ENCODE data around the gene RAB43. TPM values are rescaled to one million over a fixed set of nuclear protein-coding genes. Genes with fewer than 3 reads are reported as not detected.

RAB43 gene
- polyA plus RNA-seq, 1 of the 3 experiments (the other 2 are of a cell fraction): 9.5 TPM

DNA sequence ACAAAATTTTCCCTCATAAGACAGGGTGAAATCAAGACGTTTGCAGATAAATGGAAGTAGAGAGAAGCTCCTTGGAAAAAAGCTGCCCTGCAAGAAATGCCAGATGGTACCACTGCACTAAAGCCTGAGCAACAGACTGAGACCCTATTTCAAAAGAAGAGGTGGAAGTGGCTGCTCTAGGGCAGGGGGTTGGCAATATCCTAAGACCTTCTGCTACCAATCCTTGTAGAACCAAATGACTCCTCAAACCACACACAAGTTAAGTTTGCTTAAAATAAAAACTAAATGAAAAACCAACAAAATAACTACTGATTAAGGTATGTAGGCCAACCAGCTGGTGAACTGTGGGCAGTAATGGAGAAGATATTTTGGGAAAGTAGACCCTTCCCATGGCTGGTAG is 21.3 kb downstream of the RAB43 start:
- Histone ChIP-seq H3K9me3 (no peaks in the 10 kb centered on the region), H3K9me2 (no peaks in the 10 kb centered on the region), H3K27ac (ENCODE audit: low read depth in 2 of 2, low read length in 1 of 2) (no peak overlapping the region), H3K36me3 (replicated peaks in 1 of 2; ENCODE audit: control insufficient read depth in 1 of 2, insufficient read depth in 2 of 2, low read length in 1 of 2) (peaks cover 0 to 7% of the 10 kb centered on the region in 2 experiments), H2AFZ (ENCODE audit: low read depth) (no peak overlapping the region), H3K79me2 (ENCODE audit: insufficient read depth) (peaks cover 51% of the 10 kb centered on the region), H3K9ac (no peak overlapping the region), H3K27me3 (ENCODE audit: insufficient read depth) (no peaks in the 10 kb centered on the region), H3F3A (replicated peaks; ENCODE audit: insufficient read depth) (no peaks in the 10 kb centered on the region), H3K4me1 (ENCODE audit: control insufficient read depth in 1 of 2, insufficient read depth in 2 of 2, low read depth in 1 of 2, low read length in 1 of 2) (no peaks in the 10 kb centered on the region), H3K4me3 (ENCODE audit: low read depth in 2 of 2, low read length in 1 of 2) (no peak overlapping the region), H3K4me2 (no peak overlapping the region), H4K20me1 (ENCODE audit: insufficient read depth) (peaks cover 44% of the 10 kb centered on the region)
- CTCF ChIA-PET: interaction anchor here (1.2 to 2.5 kb wide), 2 partner anchors 20 to 129 kb away, joined by 3 to 18 read pairs; no protein-coding TSS in a partner anchor
- TF ChIP-seq TEAD4 (IDR thresholded peaks at IDR 0.05; ENCODE audit: borderline replicate concordance, insufficient read depth) (no peak), NFIC (IDR thresholded peaks at IDR 0.05; ENCODE audit: borderline replicate concordance) (no peak), RAD21 (IDR thresholded peaks at IDR 0.05; ENCODE audit: low read length) (no peak), GABPA (IDR thresholded peaks at IDR 0.05; ENCODE audit: low read depth) (no peak), POLR2AphosphoS5 (IDR thresholded peaks at IDR 0.05; ENCODE audit: low read depth, low read length) (no peak), RFX5 (IDR thresholded peaks at IDR 0.05; ENCODE audit: low read length) (no peak), TCF12 (IDR thresholded peaks at IDR 0.05) (no peak), YY1 (IDR thresholded peaks at IDR 0.05; ENCODE audit: low read depth) (no peak), MXI1 (IDR thresholded peaks at IDR 0.05; ENCODE audit: low read depth, low read length) (no peak), RCOR1 (IDR thresholded peaks at IDR 0.05; ENCODE audit: low read length) (no peak), CHD2 (IDR thresholded peaks at IDR 0.05; ENCODE audit: low read length, partially characterized antibody) (no peak), EP300 (IDR thresholded peaks at IDR 0.05; ENCODE audit: borderline replicate concordance in 1 of 2, low read depth in 1 of 2, low read length in 1 of 2) (no peak), RXRA (IDR thresholded peaks at IDR 0.05; ENCODE audit: borderline replicate concordance, low read depth) (no peak)
- TF ChIP-seq, protein P1, sequence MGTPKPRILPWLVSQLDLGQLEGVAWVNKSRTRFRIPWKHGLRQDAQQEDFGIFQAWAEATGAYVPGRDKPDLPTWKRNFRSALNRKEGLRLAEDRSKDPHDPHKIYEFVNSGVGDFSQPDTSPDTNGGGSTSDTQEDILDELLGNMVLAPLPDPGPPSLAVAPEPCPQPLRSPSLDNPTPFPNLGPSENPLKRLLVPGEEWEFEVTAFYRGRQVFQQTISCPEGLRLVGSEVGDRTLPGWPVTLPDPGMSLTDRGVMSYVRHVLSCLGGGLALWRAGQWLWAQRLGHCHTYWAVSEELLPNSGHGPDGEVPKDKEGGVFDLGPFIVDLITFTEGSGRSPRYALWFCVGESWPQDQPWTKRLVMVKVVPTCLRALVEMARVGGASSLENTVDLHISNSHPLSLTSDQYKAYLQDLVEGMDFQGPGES (IDR thresholded peaks at IDR 0.05; ENCODE audit: low read depth, low read length): no peak
- TF ChIP-seq, protein P2, sequence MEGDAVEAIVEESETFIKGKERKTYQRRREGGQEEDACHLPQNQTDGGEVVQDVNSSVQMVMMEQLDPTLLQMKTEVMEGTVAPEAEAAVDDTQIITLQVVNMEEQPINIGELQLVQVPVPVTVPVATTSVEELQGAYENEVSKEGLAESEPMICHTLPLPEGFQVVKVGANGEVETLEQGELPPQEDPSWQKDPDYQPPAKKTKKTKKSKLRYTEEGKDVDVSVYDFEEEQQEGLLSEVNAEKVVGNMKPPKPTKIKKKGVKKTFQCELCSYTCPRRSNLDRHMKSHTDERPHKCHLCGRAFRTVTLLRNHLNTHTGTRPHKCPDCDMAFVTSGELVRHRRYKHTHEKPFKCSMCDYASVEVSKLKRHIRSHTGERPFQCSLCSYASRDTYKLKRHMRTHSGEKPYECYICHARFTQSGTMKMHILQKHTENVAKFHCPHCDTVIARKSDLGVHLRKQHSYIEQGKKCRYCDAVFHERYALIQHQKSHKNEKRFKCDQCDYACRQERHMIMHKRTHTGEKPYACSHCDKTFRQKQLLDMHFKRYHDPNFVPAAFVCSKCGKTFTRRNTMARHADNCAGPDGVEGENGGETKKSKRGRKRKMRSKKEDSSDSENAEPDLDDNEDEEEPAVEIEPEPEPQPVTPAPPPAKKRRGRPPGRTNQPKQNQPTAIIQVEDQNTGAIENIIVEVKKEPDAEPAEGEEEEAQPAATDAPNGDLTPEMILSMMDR (IDR thresholded peaks at IDR 0.05): no peak
- TF ChIP-seq, protein P3, sequence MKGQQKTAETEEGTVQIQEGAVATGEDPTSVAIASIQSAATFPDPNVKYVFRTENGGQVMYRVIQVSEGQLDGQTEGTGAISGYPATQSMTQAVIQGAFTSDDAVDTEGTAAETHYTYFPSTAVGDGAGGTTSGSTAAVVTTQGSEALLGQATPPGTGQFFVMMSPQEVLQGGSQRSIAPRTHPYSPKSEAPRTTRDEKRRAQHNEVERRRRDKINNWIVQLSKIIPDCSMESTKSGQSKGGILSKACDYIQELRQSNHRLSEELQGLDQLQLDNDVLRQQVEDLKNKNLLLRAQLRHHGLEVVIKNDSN (IDR thresholded peaks at IDR 0.05; ENCODE audit: borderline replicate concordance, low read depth): no peak
- DNase-seq: no peak
- POLR2A ChIA-PET: no interaction called here
- 46% methylated on average over 1 of the region's 1 CpG for WGBS (ENCODE audit: low lambda C conversion rate)
